Measurements from ENCODE around the gene GRIK4. TPM values are rescaled to one million over a fixed set of nuclear protein-coding genes. Genes with fewer than 3 reads are reported as not detected.

Gene GRIK4
- total and polyA plus RNA-seq, 2 of the 4 experiments (the other 2 are of a cell fraction): 0.18 to 0.38 TPM

DNA sequence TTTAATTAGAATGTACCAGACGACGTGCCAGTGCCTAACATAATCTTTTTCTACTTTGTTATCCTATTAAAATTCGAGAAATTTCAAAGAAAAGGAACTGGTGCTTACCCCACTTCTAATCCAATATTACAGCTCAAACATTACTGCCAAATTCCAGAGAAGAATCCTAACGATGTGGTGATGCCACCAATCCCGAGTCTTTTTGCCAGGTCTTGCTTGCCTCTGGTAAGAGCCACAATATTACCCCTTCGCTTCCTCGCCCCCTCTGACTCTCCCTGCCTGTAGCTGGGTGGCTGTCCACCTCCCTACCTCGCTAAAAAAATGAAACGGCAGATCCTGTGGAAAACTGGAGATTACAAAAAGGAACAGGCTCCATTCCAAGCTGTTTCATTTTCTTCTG lies 462.9 kb downstream of the GRIK4 start:
- no peak overlapping the region for H3K14ac ChIP-seq (replicated peaks; ENCODE audit: low read depth, low read length)
- no peak overlapping the region for H2BK20ac ChIP-seq (ENCODE audit: low read depth, low read length)
- no peaks in the 10 kb centered on the region for H3K79me1 ChIP-seq (ENCODE audit: low read depth in 1 of 2, low read length in 2 of 2)
- H3K18ac ChIP-seq (ENCODE audit: low read depth, low read length): no peak overlapping the region
- H2BK5ac ChIP-seq (ENCODE audit: low read depth, low read length, poor library complexity, severe bottlenecking): no peak overlapping the region
- H2BK15ac ChIP-seq (ENCODE audit: low read depth, low read length): no peak overlapping the region
- H4K5ac ChIP-seq (ENCODE audit: low read depth, low read length): no peak overlapping the region
- dilution Hi-C loops (cut with HindIII; ENCODE audit: low sequenced_read_pairs, unreplicated experiment): no loop called here
- TF ChIP-seq CHD1 (IDR thresholded peaks at IDR 0.05; ENCODE audit: low read depth, low read length) (no peak), MXI1 (IDR thresholded peaks at IDR 0.05; ENCODE audit: borderline replicate concordance, low read depth, low read length) (no peak), MAFK (IDR thresholded peaks at IDR 0.05; ENCODE audit: low read depth, low read length) (no peak), RAD21 (IDR thresholded peaks at IDR 0.05; ENCODE audit: low read length) (no peak), BHLHE40 (IDR thresholded peaks at IDR 0.05; ENCODE audit: low read depth, low read length) (no peak), RCOR1 (IDR thresholded peaks at IDR 0.05; ENCODE audit: insufficient replicate concordance, low read length) (no peak), SMC3 (IDR thresholded peaks at IDR 0.05; ENCODE audit: low read depth, low read length) (no peak), FOS (IDR thresholded peaks at IDR 0.05; ENCODE audit: low read depth, low read length) (no peak), POLR2A (IDR thresholded peaks at IDR 0.05; ENCODE audit: low read depth, low read length) (no peak), MAZ (IDR thresholded peaks at IDR 0.05; ENCODE audit: borderline replicate concordance, low read depth, low read length) (no peak), RFX5 (IDR thresholded peaks at IDR 0.05; ENCODE audit: low read depth, low read length) (no peak), NFE2L2 (IDR thresholded peaks at IDR 0.05; ENCODE audit: low read depth, low read length) (no peak), CEBPB (IDR thresholded peaks at IDR 0.05; ENCODE audit: low read depth, low read length) (no peak)
- TF ChIP-seq, protein P1, sequence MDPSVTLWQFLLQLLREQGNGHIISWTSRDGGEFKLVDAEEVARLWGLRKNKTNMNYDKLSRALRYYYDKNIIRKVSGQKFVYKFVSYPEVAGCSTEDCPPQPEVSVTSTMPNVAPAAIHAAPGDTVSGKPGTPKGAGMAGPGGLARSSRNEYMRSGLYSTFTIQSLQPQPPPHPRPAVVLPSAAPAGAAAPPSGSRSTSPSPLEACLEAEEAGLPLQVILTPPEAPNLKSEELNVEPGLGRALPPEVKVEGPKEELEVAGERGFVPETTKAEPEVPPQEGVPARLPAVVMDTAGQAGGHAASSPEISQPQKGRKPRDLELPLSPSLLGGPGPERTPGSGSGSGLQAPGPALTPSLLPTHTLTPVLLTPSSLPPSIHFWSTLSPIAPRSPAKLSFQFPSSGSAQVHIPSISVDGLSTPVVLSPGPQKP (IDR thresholded peaks at IDR 0.05; ENCODE audit: borderline replicate concordance, low read depth, low read length): no peak
- TF ChIP-seq, protein P2, sequence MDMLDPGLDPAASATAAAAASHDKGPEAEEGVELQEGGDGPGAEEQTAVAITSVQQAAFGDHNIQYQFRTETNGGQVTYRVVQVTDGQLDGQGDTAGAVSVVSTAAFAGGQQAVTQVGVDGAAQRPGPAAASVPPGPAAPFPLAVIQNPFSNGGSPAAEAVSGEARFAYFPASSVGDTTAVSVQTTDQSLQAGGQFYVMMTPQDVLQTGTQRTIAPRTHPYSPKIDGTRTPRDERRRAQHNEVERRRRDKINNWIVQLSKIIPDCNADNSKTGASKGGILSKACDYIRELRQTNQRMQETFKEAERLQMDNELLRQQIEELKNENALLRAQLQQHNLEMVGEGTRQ (IDR thresholded peaks at IDR 0.05; ENCODE audit: low read depth, low read length): no peak
- TF ChIP-seq, protein P3, sequence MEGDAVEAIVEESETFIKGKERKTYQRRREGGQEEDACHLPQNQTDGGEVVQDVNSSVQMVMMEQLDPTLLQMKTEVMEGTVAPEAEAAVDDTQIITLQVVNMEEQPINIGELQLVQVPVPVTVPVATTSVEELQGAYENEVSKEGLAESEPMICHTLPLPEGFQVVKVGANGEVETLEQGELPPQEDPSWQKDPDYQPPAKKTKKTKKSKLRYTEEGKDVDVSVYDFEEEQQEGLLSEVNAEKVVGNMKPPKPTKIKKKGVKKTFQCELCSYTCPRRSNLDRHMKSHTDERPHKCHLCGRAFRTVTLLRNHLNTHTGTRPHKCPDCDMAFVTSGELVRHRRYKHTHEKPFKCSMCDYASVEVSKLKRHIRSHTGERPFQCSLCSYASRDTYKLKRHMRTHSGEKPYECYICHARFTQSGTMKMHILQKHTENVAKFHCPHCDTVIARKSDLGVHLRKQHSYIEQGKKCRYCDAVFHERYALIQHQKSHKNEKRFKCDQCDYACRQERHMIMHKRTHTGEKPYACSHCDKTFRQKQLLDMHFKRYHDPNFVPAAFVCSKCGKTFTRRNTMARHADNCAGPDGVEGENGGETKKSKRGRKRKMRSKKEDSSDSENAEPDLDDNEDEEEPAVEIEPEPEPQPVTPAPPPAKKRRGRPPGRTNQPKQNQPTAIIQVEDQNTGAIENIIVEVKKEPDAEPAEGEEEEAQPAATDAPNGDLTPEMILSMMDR (conservative IDR thresholded peaks at IDR 0.05; ENCODE audit: low read depth, low read length): no peak
- no peak overlapping the region for H2BK120ac ChIP-seq (ENCODE audit: low read depth, low read length)
- intact Hi-C loops (cut with micrococcal nuclease): no loop called here
- 47% methylated on average over 6 of the region's 9 CpGs; no CpG with 5 or more reads in 1 of the 2 experiments for WGBS, 2 experiments (ENCODE audit: extremely low coverage in 2 of 2, insufficient read length in 1 of 2)
- no peak overlapping the region for H3K56ac ChIP-seq (ENCODE audit: extremely low read depth, insufficient read depth, low read length)
- peaks cover 32% of the 10 kb centered on the region for H3K27me3 ChIP-seq (ENCODE audit: control insufficient read depth, insufficient read depth, low read length)
- no peak overlapping the region for H4K91ac ChIP-seq (ENCODE audit: insufficient read depth, low read depth, low read length)
- no peaks in the 10 kb centered on the region for H3K9me3 ChIP-seq (ENCODE audit: control insufficient read depth, insufficient read depth, low read length)
- H3K4me1 ChIP-seq (ENCODE audit: control insufficient read depth, insufficient read depth, low read length): no peaks in the 10 kb centered on the region
- ChIA-PET CTCF (no interaction called here), POLR2A (ENCODE audit: unreplicated experiment) (no interaction called here)
- no peak overlapping the region for H2AK9ac ChIP-seq (replicated peaks; ENCODE audit: low read depth, low read length, poor library complexity)
- BruUV-seq (replicated peaks): no TSS peak
- H3K36me3 ChIP-seq (ENCODE audit: control insufficient read depth, insufficient read depth, low read length): no peaks in the 10 kb centered on the region
- H2AFZ ChIP-seq (replicated peaks; ENCODE audit: low read length, poor library complexity): no peak overlapping the region
- H3K4me2 ChIP-seq (ENCODE audit: low read depth, low read length): no peak overlapping the region
- no peak overlapping the region for H3K9ac ChIP-seq (ENCODE audit: low read depth, low read length)
- no peaks in the 10 kb centered on the region for H4K20me1 ChIP-seq (ENCODE audit: insufficient read depth, low read length)
- H3K23ac ChIP-seq (ENCODE audit: low read depth, low read length): no peak overlapping the region
- H3K27ac ChIP-seq (ENCODE audit: insufficient read depth, low read length): no peak overlapping the region
- ATAC-seq (ENCODE audit: low read depth) (no peak), DNase-seq (no peak)
- no peak overlapping the region for H2AK5ac ChIP-seq (ENCODE audit: low read depth, low read length)
- no peaks in the 10 kb centered on the region for H3K9me1 ChIP-seq (ENCODE audit: insufficient read depth, low read length)
- H3K4ac ChIP-seq (ENCODE audit: low read depth, low read length): no peak overlapping the region
- no peak overlapping the region for H4K8ac ChIP-seq (ENCODE audit: low read depth in 2 of 2, low read length in 2 of 2)
- in situ Hi-C loops (cut with MboI; ENCODE audit: low sequenced_read_pairs): no loop called here
- H3K4me3 ChIP-seq (ENCODE audit: insufficient read depth, low read depth, low read length): no peak overlapping the region
